ENCODE measurements around the gene MUC4.

DNA sequence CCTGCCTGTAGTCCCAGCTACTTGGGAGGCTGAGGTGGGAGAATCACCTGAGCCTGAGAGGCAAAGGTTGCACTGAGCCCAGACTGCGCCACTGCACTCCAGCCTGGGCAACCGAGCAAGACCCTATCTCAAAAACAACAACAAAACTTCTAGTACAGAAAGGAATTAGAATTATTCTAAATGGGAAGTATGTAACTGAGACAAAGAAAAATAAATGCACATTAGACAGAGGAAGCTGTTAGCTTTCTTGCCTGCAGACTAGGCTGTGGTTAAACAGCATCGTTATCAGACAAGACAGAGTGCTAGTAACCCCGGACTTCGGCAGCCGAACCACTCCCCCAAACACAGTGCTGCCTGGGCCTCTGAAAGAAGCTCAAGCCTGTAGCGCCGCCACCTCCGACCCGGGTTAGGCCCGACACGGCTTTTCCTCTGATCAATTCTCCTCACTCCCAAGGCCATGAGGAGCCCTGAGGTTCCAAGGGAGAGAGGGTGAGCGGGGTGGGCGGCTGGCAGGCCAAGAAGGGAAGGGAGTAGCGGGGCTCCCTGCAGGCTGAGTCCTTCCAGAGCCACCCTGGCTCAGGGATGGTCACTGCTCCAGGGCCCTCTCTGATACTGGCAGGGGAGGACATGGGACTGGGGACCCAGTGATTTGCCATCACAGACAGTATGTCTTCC, 44.8 kb upstream of the MUC4 start:
- TF ChIP-seq, protein P1, sequence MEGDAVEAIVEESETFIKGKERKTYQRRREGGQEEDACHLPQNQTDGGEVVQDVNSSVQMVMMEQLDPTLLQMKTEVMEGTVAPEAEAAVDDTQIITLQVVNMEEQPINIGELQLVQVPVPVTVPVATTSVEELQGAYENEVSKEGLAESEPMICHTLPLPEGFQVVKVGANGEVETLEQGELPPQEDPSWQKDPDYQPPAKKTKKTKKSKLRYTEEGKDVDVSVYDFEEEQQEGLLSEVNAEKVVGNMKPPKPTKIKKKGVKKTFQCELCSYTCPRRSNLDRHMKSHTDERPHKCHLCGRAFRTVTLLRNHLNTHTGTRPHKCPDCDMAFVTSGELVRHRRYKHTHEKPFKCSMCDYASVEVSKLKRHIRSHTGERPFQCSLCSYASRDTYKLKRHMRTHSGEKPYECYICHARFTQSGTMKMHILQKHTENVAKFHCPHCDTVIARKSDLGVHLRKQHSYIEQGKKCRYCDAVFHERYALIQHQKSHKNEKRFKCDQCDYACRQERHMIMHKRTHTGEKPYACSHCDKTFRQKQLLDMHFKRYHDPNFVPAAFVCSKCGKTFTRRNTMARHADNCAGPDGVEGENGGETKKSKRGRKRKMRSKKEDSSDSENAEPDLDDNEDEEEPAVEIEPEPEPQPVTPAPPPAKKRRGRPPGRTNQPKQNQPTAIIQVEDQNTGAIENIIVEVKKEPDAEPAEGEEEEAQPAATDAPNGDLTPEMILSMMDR (IDR thresholded peaks at IDR 0.05) = no peak
- TF ChIP-seq POLR2A (IDR thresholded peaks at IDR 0.05) = no peak

All from testis (tissue), 2 donors.